ENCODE data around the gene STK17A. TPM values are rescaled to one million over a fixed set of nuclear protein-coding genes. Genes with fewer than 3 reads are reported as not detected.

Gene STK17A
- total and polyA plus RNA-seq, 2 of the 8 experiments (the other 6 are each of a cell fraction or from before 2014, with no cell fraction given) = 2.2 to 12.2 TPM

DNA sequence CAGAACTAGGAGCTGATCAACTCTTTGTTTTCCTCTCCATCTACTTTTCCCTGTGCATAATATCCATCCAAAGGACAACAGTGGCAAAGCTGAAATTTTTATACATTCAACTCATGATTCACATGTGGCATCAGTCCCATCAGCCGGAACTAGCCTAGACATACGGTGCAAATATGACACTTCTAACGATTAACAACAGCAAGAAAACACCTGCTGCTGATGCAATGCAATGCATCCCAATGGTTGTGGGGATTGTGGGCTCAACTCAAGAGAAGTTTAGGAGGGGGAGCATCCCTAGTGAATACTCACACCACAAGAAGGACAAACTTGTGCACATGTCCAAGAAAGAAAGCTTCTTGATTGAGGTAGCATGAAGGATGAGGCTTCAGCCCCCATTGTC lies 20.5 kb upstream of the STK17A start (continued):
- no peak for TF ChIP-seq JUN (IDR thresholded peaks at IDR 0.05; ENCODE audit: low read depth, low read length)
